SIG-M5 treated with dmso at 0.1 percent for 504 hours (cell line): ENCODE results near the gene MAEL.

ENCODE experiments used
- DNase-seq: peaks from one replicate; lab custom pipeline; 2025; ENCODE audit not compliant: unreplicated experiment; lab: John Stamatoyannopoulos, UW

MAEL gene

DNA sequence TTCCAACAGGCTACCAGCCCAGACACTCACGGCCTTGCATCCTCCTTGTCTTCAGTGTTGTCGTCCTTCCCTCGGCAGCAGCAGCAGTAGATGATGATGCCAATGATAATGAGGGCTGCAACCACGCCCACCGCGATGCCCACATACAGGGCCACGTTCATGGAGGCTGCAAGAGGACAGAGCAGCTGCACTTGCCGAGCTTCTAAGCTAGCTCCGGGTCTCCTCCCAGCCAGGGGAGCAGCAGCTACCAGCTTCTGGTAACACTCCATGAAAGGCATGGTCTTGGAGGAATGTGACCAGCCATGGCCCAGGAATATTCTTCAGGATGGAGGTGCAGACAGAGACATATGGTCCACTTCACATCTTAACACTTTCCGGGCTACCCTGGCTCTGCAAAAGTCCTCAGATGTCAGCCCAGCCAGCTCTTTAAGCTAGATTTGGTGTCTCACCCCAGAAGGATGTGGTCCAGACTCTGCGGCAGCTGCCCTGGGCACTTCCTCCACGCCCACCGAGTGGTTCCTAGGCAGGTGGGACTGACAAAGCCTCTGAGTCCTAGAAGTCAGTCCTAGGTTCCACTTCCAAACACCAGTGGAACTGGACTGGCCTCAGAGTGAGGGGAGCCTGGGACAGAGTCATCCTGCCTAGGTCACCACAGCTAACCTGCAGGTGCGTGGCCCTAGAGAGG lies 66.0 kb downstream of the MAEL start:
- DNase-seq: no peak

DNA sequence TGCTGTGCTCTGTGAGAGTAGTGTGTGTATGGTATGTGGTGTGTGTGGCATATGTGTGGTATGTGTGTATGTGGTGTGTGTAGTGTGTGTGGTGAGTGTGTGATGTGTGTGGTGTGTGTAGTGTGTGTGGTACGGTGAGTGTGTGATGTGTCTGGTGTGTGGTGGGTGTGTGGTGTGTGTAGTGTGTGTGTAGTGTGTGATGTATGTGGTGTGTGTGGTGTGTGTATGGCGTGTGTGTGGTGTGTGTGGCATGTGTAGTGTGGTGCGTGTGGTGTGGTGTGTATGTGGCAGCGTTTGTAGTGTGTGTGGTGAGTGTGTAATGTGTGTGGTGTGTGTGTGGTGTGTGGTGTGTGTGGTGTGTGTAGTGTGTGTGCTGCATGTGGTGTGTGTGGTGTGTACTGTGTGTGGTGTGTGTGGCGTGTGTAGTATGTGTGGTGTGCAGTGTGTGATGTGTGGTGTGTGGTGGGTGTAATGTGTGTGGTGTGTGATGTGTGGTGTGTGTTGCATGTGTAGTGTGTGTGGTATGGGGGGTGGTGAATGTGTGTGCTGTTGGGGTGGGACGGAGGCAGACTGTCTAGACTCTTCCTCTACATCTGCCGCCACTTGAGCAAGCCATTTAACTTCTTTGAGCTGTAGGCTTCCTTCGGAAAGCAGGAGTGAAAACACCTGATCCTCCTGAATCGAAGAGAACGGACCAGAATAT lies 67.6 kb downstream of the MAEL start:
- peak; percentile 26 for DNase-seq

DNA sequence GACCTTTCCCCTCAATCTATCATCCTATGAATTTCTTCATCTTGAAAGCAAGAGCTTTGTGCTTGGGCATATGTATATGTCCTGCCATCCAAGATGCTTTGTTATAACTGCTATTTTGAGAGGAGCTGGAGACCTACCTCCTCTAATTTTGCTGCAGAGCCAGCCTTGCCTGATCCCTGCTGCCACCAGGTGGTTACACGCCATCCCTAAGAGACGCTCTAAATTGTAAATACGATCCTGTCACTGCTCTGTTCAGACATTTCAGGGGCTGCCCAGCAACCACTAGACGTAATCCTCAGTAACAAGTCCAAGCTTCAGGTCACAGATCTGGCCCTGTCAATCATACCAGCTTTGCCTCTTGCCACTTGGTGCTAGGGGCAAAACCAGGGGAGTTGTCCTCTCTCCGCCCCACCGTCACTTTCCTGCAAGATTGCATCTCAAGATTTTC lies 68.2 kb downstream of the MAEL start:
- peak; percentile 61 for DNase-seq

DNA sequence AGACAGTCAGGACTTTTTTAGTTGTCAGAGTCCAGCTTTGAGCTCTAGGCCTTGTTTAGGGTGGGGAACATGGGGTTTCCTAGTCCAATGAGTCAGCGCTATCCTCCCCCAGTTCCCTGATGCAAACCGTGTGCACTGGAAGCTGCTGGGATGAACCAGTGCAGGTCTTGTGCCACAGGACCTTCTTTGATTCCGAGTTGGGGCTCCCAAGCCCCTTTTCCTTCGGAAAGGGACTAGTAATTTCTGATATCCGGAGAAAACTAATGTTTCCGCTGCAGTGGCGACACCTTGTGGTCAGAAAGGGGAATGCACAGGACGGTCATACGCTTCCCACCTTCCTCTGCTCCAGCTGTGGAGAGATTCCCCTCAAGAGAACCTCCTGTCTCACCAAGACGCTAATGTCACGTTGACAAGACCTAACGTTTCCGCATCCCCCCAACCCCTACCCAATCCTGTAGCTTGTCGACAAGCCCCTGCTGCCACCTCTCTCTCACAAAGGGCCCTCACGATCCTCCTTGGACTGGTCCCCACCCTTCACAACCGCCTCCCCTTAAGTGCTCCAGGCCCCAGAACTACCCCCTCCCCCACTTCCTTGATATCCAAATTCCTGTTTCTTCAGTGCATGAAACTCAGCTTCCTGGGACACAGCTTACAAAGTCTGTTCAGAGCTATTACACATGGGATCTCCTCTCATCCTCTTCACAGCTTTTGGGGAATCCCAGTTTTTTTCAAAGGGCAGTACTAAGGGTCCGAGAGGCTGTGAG lies 70.1 kb downstream of the MAEL start:
- peak; percentile 62 for DNase-seq

- DNase-seq: no peak
These were observed 70.7 kb downstream of the MAEL start for GRCh38 chr1:167059809-167060107.

GRCh38 chr1:167060141-167061072 lies 71.3 kb downstream of the MAEL start:
- peak; percentile 14 for DNase-seq

GRCh38 chr1:167061073-167061464 lies 72.0 kb downstream of the MAEL start:
- no peak for DNase-seq

DNA sequence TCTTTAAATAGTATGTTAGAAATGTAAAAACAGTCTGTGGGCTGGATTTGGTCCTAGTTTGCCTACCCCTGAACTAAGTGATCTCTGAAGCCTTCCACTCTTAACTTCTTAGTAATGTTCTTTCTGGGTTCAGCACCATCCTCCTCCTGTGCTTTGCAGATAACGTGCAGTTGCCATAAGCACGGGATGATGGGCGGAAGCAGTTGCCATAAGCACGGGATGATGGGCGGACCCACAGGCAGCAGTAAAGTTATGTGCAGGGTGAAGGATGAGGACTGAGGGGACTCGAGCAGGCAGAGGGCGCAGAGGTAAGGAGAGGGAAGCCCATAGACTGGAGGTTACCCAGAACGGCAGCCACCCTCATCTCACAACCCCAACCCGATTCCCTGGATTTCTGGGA lies 75.5 kb downstream of the MAEL start:
- no peak for DNase-seq

GRCh38 chr1:167065471-167065870 lies 76.4 kb downstream of the MAEL start:
- DNase-seq: no peak

DNA sequence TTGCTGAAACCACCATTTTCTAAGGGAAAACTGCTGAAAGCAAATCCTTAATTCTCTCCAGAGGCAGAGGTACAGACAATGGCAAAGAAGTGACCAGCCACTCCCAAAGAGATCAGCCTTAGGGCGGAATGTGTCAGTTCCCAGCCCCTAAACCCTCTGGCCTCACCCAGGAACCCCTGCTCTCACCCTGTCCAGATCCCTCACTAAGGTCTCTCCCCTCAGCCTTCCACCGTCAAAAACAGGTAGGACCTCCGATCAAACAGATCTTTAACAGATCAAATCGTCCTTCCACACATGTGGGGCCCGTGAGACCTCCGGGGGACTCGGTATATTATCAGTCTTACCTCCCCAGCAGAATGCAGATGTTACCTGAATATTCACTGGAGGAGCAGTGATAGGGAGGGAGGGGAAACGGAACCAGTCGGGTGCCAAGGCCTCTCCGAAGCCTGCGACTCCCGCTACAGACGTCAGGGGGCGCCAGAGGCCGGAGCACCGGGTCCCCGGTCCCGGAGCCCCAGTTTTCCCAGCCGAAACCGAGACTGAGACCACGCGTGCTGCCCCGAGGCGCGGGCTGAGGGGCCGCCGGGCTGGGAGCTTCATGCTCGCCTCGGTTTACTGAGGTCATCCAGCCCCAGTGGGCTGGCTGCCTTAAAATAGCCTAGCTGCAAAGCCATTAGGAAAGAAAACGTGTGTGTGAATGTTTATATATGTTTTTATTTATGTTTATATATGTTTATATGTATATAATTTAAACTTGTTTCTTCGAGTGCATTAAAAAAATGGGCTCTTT lies 77.4 kb downstream of the MAEL start:
- peak; percentile 69 for DNase-seq

GRCh38 chr1:167067904-167068303 lies 78.8 kb downstream of the MAEL start:
- no peak for DNase-seq

- no peak for DNase-seq
These were observed 79.7 kb downstream of the MAEL start for GRCh38 chr1:167068761-167069160.

DNA sequence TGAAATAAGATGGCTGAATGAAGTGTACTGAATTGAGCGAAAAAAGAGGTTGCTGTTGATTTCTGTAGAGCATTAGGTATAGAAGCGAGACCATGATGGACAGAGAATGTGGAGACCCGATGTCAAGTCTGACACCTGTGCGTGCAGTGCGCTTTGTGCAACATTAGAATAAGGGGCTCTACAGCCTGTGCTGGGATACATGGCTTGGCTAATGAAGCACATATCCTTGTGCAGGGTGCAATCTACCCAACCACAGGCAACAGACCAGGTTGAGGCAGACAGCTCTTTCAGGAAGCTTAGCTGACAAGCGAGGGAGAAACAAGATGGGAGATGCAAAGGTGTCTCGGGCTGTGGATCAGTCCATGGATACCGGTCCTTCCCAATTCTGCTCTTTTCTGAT lies 82.2 kb downstream of the MAEL start:
- no peak for DNase-seq
